Glomerular visceral epithelial cell (primary cell): Measurements from ENCODE around the gene BLVRB.

Source experiments
- DNase-seq: peaks from one replicate; pipeline ENCODE4 v3.0.0-alpha.2; 2016; ENCODE audit errors: extremely low spot score

The BLVRB gene

GRCh38 chr19:40403262-40403984, 62.1 kb downstream of the BLVRB start:
- DNase-seq, result peak; percentile 95

GRCh38 chr19:40400559-40400958, 65.0 kb downstream of the BLVRB start:
- no peak for DNase-seq

- no peak for DNase-seq
Observed at GRCh38 chr19:40398417-40399131, 67.0 kb downstream of the BLVRB start.
